GM12801 (cell line): ENCODE data around the gene PDE11A.

Source experiments
- CTCF ChIP-seq: IDR thresholded peaks from one replicate; pipeline ENCODE4 v1.5.1; 2011; ENCODE audit warnings: control low read depth; ENCODE audit not compliant: insufficient read length; ENCODE audit errors: extremely low read depth

PDE11A gene

GRCh38 chr2:177628831-177629230 lies 443.7 kb downstream of the PDE11A start:
- no peak for TF ChIP-seq CTCF

GRCh38 chr2:177625744-177626650 lies 446.6 kb downstream of the PDE11A start:
- no peak for TF ChIP-seq CTCF

- no peak for TF ChIP-seq CTCF
Measured at GRCh38 chr2:177622521-177622920, 450.1 kb downstream of the PDE11A start.

GRCh38 chr2:177619986-177620385 lies 452.6 kb downstream of the PDE11A start:
- no peak for TF ChIP-seq CTCF

- no peak for TF ChIP-seq CTCF
Measured at GRCh38 chr2:177619461-177619860, 453.1 kb downstream of the PDE11A start.

GRCh38 chr2:177618255-177619253 lies 454.0 kb downstream of the PDE11A start:
- TF ChIP-seq CTCF, result no peak

GRCh38 chr2:177617849-177618248 lies 454.7 kb downstream of the PDE11A start:
- no peak for TF ChIP-seq CTCF
